T-helper 1 cell (primary cell): ENCODE results near the gene NAALADL1.
"Not testable (repeated sequence)": the region's sequence is repeated elsewhere in the genome, so short reads cannot be mapped to it uniquely, and the experiment has no call there.

Experiments
- DNase-seq, 5 donors: peaks; one replicate each; pipeline ENCODE4 v3.0.0-alpha.2; 2012 to 2020

Gene NAALADL1

DNA sequence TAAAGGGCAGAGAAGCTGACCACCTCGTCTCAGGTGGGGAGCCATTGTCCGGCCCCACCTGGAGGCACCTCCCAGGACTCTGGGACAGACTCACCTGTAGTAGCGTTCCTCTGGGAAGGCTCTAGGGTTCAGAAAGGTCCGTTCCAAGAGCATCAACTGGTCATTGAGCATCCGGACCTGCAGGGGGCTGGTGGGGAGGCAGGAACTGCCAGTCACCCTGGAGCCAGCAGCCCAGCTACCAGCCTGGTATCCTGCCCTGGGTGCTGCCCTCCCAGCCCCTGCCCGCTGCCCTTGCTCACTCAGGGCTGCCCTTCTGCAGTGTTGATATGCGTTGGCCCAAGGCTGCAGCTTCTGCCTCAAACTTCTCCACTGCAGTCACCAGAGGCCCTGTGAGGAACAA, 12.6 kb downstream of the NAALADL1 start:
- DNase-seq = no peak

DNA sequence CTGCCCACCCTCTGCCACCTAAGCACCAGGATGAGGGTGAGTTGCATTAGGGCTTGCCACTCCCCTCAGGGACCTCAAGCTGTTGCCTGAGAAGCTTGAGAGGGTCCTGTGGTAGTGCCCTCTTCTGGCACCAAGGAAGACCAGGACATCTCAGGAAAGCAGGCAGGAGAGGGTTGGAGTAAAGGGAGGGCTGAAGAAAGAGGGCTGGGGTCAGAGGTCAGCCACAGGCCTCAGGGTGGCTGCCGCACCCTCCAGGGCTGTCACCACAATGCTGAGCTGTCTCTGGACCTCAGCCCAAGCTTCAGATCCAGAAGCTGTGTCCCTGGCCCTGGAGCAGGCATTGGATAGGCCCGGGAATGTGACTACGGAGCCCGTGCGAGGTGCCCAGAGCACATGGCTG, 13.3 kb downstream of the NAALADL1 start:
- no peak for DNase-seq

DNA sequence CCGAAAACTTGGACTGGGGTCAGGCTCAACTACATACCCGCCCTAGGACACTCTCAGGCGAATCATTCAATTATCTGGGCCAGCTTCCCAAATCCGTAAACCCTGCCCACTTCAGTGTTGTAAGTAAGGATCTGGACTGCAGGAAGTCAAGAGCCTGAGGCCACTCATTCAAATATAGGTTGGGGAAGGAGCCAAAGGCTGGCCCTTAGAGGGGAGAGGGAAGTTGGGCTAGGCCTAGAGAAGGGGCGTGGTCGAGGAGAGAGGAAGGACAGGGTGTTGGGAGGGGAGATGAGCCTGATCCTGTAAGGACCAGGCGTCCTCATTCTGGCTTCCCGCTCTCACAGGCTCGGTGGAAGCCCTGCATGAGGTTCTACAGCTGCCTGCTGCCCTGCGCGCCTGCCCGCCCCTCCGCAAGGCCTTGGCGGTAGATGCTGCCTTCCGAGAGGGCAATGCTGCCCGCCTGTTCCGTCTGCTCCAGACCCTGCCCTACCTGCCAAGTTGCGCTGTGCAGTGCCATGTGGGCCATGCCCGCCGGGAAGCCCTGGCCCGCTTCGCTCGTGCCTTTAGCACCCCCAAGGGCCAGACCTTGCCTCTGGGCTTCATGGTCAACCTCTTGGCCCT, 14.4 kb downstream of the NAALADL1 start:
- DNase-seq = no peak

DNA sequence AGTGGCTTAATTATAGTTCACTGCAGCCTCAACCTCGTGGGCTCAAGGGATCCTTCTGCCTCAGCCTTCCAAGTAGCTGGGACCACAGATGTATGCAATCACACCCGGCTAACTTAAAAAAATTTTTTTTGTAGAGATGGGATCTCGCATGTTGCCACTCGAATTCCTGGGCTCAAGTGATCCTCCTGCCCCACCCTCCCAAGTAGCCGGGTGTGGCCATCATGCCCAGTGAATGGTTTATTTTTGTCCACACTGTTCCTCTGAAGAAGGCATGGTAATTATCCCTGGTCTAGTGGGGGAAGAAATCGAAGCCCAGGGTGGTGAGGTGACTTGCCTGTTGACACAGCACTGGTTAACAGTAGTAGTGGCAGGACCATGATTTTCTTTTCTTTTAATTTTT, 15.5 kb downstream of the NAALADL1 start:
- no peak for DNase-seq

DNA sequence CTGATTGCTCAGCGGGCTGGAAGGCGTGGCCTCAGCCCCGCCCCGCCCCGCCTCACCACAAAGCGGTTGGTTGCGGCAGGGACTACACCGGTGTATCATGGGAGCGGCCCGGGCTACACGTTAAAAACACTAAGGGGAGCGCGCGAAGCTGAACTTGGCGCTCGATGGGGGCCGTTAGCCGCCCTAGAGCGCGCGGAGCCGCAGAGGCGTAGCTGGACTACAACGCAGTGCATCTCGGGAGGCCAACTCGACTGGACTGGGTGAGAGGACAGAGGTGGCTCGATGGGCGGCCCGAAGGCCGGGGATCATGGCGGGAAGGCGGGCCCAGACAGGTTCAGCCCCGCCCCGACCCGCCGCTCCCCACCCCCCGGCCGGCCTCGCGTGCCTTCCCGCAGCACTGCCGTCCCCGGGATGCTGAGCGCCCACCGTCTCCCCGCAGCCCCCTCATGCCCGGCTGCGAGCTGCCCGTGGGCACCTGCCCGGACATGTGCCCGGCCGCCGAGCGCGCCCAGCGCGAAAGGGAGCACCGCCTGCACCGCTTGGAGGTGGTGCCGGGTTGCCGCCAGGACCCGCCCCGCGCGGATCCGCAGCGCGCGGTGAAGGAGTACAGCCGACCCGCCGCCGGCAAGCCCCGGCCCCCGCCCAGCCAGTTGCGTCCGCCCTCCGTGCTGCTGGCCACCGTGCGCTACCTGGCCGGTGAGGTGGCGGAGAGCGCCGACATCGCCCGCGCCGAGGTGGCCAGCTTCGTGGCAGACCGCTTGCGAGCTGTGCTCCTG, 17.3 kb downstream of the NAALADL1 start, which contains the start of gene SAC3D1:
TSS of gene SAC3D1 (plus strand) at position 364 of the 776 bp plus-strand sequence. CDS start at position 447, 83 bp downstream.
- DNase-seq = peak; percentile 74 to 97 (median 80)

DNA sequence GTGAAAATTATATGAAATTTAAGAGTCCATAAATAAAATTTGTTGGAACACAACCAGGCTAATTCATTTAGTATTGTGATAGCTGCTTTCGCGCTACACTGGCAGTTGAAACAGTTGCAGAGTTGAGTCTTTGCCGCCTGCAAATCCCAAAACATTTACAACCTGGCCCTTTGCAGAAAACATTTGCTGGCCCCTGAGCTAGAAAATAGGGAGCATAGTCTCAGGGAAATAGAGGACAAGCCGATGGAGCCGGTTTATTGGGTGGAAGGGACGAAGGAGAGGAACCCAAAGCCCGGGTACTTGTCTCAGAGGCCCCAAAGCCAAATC, 17.9 kb downstream of the NAALADL1 start:
- no peak for DNase-seq

DNA sequence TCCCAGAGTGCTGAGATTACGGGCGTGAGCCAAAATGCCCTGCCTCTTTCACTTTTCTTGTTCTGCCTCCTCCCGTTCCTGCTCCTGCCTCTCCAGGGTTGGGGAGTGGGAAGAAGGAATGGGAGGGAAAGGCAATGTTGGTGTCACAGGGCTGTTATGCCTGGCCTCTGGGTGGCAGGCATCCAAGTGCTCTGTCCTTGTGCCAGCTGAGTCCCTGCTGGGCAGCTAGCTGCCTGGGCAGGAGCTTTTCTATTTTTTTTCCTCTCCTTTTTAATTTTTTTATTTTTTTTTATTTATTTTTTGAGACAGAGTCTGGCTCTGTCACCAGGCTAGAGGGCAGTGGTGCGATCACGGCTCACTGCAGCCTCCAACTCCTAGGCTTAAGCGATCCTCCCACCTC, 21.4 kb downstream of the NAALADL1 start:
- no peak for DNase-seq

DNA sequence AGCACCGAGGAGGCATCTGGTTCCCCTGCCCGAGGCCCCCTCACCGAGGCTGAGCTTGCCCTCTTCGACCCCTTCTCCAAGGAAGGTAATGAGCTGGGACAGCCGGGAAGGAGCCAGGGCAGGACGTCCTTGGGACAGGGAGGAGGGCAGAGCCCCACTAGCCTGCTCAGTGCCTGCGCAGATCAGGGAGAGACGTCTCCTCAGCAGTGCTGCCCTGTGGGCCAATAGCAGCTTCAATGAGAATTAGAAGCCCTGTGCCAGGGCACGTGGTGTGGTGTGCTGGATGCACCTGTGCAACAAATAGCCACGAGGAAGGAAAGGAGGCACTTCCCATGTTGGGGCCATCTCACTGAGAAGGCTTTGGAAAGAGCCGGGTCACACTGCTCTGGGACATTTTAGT, 22.8 kb downstream of the NAALADL1 start:
- no peak for DNase-seq

DNA sequence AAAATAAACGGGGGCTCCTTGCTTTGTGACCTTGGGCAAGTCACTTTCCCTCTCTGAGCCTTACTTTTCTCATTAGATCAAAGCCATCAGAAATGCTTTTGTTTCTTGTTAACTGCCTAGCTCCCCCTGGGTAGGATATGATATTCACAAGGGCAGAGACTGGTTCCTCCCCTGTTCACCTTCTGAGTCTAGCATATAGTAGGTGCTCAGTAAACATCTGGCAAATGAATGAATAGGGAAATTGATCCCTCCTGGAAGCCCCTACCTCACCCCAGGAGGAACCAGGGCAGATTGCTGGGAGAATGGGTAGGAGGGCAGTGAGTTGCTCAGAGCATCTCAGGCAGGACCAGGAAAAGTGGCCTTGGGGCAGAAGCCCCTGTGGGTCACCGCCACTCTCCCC, 23.9 kb downstream of the NAALADL1 start:
- no peak for DNase-seq

DNA sequence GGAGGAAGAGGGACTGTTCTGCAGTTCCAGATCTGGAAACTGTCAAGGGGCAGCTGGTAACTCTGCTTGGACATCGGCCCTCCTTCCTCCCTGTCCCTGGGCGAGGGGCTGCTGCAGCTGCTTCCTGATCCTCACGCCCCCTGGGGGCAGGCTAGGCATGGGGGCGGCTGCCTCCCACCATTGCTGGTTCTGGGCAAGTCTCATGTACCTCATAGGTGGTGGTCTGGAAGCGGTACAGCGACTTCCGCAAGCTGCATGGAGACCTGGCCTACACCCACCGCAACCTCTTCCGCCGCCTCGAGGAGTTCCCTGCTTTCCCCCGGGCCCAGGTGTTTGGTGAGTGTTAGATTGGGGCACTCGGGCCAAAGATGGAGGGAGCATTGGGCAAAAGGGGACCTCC, 26.1 kb downstream of the NAALADL1 start:
- no peak for DNase-seq

DNA sequence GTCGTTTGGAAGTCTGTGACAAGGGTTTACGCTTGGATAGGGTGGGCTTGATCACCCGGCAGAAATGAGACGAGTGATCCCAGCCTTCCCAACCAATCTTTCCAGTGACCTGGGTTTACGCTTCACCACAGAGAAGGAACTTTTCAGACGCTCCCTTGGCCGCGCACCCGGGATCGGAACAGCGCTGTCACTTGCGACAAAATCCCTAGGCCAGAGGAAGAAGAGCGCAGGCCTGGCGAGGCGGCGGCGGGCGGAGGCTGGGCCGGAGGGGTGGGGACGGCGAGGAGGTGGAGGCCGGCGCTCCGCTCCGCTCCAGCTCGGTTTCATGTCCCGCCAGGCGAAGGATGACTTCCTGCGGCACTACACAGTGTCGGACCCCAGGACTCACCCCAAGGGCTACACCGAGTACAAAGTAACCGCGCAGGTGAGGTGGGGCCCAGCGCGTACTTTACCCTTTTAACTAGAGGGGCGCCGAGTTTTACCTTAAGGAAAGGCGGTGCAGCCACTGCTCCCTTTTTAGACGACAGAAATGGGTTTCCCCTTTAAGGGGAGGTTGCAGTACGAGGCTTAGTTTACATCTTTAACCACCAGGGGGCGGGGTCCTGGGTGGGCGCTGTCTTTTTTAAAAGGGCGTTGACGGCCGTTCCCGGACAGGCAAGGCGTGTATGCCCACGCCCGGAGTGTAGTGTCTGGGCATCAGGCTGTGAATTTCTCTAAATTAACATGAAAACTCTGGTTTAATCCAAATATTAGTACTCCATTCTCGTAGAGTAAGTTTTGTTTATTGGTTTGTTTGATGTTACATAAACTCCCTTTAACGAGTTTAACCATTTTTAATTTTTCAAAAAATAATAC, 30.9 kb downstream of the NAALADL1 start, which contains the start of gene SNX15:
TSS of gene SNX15 (plus strand) at position 227 of the 855 bp plus-strand sequence. CDS start at position 326, 99 bp downstream.
- DNase-seq = peak; percentile 76 to 97 (median 88)

DNA sequence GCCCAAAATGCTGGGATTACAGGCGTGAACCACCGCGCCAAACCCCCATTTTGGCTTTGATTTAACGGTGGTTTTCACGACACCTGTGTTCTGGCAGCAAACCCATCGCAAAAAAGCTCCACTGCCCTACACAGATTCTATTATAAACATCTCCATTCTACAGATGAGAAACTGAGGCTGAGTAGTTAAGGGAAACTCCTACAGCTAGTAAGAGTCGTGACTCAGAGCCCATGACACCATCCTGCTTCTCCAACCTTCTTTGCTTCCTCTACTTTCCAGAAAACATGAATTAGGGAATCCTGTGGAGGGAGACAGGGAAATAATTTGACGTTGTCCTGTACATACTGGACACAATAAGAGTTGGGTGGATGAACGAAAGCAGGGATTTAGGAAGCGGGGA, 31.5 kb downstream of the NAALADL1 start:
- no peak for DNase-seq

DNA sequence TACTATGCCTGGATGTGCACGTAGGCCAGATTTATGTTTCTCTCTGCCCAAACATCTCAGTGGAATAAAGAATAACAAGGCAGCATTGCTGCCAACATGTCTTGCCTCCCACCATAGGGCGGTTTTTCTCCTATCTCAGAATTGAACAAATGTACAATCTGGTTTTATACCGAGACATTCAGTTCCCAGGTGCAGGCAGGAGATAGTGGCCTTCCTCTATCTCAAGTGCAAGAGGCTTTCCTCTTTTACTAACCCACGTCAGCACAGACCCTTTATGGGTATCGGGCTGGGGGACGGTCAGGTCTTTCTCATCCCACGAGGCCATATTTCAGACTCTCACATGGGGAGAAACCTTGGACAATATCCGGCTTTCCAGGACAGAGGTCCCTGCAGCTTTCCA, 34.9 kb downstream of the NAALADL1 start:
- DNase-seq = not testable (repeated sequence)

DNA sequence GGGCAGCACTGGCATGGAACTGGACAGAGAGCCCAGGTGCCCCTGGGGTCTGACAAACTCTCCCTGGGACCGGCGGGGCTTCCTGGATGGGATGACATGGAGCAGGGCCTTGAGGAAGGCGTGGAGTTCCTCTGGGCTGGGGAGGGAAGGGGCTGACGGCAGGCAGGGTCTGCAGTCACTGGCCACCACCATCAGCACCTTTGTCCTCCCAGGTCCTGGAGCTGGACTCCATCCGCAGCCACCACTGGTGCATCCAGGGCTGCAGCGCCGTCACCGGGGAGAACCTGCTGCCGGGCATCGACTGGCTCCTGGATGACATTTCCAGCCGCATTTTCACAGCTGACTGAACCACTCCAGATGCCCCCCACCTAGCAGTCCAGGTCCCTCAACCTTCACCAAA, 36.8 kb downstream of the NAALADL1 start:
- DNase-seq = no peak

DNA sequence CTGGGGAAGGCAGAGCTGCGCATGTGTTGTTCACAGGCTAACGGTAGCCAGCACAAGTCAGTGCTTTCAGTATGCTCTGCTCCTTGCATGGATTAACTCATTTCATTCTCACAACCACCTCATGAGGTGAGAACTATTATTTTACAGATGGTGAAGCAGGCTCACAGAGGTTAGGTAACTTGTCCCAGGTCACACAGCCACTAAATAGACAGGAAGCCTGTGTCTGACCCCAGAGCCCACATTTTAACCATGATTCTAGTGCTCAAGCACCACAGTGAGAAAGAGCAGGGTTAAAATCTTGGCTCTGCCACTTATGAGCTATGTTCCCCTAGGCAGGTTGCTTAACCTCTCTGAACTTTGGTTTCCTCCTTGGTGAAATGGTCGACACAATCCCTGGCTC, 37.4 kb downstream of the NAALADL1 start:
- no peak for DNase-seq

DNA sequence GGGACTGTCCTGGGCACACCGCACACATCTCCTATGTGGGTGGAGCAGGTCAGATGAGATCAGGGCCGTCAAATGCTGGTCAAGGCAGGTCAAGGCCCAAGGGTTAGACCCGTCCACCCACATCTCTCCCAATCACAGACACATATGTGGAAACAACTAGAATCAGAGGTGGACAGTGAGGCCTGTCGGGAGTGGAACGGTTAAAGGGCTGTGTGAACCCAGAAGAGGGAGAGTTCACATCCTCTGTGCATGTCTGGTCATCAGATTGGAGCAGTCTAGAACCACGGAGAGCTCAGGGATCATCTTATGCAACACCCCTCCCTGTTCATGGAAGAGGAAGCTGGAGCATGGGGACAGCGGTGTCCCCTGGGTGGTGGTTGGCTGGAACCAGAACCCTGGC, 38.5 kb downstream of the NAALADL1 start:
- no peak for DNase-seq

DNA sequence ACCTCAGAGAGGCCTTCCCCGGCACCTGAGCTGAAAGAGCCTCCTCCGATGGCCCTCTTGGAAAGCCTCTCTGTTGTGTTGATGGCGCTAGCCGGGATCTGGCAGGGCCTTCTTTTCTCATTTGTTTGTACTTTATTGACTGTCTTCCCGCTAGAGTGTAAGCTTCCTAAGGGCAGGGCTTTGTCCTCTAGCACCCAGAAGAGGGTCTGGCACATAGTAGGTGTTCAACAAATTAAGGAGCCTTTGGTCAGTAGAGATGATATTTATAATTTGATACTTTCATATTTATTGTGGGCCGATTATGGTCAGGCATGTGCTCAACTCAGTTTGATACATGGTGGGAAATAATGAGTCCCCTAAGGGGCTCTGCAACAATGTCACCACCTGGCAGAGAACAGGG, 40.4 kb downstream of the NAALADL1 start:
- DNase-seq = no peak

DNA sequence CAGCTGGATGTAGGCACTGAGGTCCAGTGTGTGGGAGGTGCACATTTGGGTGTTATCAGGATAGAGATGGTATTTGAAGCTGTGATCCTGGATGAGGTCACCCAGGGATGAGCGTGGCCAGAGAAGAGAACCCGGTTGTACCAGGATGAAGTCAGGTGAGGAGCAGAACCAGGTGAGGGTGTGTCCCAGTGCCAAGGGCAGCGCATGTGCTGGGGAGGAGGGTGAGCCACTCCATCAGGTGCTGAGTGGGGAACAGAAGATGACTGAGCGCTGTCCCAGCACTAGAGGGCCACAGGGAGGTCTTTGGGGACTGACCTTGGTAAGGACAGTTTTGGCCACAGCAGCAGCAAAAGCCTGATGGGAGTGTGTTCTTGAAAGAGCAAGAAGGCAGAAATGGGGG, 41.6 kb downstream of the NAALADL1 start:
- no peak for DNase-seq

DNA sequence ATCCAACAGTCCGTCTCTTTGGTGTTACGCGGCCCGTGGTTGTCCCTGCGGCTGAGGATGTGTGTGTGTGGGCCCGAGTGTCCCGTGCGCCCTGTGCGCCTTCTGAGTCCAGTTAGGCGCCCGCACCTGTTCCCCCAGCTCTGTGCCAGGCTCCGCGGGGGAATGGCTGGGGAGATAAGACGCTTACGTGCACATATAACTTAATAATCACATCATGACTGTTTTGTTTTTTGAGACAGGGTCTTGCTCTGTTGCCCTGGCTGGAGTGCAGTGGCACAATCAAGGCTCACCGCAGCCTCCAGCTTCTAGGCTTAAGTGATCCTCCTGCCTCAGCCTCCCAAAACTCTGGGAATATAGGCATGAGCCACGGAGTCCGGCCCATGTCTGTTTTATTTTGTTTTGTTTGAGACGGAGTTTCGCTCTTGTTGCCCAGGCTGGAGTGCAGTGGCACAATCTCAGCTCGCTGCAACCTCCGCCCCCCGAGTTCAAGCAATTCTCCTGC, 43.6 kb downstream of the NAALADL1 start:
- DNase-seq = no peak

DNA sequence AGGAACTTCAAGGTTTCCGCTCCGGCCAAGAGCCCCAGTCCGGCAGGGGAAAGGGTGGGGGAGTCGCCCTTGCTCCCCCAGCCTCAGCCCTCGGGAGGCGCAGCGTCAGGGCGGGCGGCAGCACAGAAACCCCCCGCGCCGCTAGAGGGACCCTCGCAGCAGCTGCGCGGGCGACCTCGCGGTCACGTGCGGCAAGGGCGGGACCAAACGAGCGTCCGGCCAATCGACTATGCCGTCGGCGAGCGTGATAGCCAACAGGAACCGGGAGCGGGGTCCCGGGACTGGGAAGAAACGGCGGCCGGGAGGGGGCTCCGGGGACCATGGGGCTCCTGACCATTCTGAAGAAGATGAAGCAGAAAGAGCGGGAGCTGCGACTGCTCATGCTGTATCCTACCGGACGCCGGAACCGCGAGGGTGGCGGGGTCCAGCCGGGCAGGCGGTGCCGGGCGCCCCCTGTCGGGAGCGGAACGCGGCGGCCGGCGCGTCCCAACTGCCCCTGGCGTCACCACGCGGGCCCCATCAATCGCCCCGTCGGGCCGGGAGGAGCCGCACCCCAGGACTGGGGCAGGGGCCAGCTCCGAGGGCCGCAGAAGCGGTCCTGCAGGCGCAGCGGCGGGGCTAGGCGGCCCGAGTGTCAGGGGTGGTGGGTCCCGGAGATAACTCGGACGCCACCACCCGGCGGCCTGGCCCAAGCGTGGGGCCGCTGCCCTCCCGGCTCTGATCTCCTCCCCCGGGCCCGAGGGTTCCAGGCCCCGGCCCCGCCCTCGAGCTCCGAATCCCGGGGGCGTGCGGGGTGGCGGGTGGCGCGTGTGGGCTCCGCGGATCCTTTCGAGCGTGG, 44.2 kb downstream of the NAALADL1 start, which contains the start of gene ARL2:
TSS of gene ARL2 (plus strand) at position 273 of the 838 bp plus-strand sequence. CDS start at position 321, 48 bp downstream.
- DNase-seq = peak; percentile 70 to 91 (median 78)

DNA sequence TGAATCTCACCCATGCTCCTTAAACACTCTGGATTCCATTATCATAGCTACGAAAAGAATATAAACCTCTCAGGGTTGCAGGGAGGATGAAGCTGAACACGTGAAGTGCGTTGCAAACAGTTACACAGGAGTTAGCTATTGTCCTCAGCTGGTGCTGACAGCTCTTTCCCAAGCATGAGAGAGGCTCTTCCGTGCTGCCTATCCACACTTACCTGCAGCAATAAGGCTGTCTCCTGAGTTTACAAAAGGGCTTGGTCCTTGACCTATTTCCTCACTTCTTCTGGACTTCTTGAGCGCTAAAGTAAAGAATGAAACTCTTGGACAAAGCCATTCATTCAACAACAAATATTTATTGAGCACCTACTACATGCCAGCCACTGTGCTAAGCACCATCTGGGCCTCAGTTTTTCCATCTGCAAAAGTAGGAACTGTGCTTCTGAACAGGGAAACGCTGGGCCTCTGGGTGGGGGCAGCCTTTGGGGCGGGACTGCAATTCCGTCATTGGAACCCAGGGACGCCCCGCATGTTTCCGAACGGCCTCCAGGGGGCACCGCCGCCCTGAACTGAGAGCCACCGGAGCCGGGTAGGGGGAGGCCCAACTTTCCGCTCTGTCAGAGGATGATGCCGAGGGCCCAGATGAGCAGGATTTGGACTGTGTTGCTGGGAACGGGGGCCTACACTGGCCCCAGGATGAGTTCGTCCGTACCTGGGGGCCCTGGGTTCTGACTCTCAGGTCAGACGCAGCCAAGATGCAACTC, 45.0 kb downstream of the NAALADL1 start:
- DNase-seq = peak; percentile 76 to 91 (median 84)
